ENCODE data around the gene SNTG2.

Gene SNTG2

DNA sequence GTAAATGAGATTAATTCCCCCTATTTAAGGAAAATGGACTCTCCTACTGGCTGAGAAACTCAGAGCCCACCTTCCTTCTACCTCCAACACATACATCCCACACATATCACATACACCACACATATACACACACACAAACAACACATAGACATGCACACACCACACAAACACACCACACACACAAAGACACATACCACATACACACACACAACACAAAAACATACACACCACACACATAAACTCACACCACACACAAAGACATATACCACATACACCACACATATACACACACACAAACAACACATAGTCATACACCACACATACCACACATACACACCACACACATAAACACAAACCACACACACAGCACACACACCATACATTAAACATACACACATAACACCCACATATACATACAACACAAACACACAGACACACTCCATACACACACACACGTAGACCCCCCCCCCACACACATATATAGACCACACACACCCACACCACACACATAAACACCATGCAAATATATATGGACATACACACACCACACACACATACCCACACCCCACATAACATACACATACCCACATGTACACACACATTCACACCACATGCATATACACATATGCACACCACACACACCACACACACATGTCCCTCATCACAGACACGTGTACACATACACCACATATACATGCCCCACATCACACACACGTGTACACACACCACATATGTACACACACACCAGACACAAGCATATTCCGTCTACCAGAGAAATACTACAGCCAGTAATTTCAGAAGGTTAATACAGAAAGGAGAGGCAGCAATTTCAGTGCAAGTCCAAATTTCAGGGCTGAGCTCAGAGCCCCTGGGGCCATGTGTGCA lies 204.3 kb downstream of the SNTG2 start:
- DNase-seq (ENCODE audit: extremely low read depth, low read depth): no peak
- TF ChIP-seq, protein P1, sequence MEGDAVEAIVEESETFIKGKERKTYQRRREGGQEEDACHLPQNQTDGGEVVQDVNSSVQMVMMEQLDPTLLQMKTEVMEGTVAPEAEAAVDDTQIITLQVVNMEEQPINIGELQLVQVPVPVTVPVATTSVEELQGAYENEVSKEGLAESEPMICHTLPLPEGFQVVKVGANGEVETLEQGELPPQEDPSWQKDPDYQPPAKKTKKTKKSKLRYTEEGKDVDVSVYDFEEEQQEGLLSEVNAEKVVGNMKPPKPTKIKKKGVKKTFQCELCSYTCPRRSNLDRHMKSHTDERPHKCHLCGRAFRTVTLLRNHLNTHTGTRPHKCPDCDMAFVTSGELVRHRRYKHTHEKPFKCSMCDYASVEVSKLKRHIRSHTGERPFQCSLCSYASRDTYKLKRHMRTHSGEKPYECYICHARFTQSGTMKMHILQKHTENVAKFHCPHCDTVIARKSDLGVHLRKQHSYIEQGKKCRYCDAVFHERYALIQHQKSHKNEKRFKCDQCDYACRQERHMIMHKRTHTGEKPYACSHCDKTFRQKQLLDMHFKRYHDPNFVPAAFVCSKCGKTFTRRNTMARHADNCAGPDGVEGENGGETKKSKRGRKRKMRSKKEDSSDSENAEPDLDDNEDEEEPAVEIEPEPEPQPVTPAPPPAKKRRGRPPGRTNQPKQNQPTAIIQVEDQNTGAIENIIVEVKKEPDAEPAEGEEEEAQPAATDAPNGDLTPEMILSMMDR (IDR thresholded peaks at IDR 0.05; ENCODE audit: low read depth, low read length): no peak

DNA sequence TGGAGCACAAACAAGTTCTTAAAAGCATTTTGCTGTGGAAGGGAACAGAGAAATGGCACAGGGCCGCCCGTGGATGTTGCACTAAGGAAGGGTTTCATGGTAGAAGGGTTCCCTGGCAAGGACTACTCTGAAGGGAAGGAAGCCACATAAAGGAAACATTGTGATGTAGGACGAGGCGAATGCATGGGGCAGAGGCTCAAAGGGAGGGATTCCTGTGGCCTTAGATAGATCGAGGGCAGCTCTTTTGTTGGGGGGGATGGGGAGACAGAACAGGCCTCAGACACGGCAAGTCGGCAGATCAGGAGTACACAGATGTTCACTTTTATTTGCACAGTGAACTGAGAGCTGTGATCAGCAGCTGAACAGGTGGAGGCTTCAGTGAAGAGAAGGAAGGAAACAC lies 205.4 kb downstream of the SNTG2 start:
- DNase-seq (ENCODE audit: extremely low read depth, low read depth): no peak
- TF ChIP-seq, protein P1 (IDR thresholded peaks at IDR 0.05; ENCODE audit: low read depth, low read length): no peak

DNA sequence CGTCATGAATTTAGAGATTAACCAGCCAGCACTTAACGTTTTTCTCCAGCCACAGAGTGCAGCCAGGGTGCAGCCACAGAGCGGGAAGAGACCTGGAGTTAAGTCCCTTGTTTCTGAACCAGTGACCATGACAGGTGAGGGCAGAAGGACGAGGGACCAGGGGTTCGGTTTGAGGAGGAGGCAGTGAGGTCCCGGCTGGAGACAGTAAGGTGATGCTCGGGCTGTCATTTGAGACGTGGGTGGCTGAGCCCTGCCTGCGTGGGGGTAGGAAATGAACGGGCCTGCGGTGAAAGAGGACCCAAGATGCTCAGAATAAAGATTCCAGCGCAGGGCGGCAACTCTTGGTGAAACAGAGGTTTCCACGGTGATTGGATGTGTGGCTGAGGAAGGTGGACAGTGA lies 205.9 kb downstream of the SNTG2 start:
- TF ChIP-seq, protein P1 (IDR thresholded peaks at IDR 0.05; ENCODE audit: low read depth, low read length): no peak

DNA sequence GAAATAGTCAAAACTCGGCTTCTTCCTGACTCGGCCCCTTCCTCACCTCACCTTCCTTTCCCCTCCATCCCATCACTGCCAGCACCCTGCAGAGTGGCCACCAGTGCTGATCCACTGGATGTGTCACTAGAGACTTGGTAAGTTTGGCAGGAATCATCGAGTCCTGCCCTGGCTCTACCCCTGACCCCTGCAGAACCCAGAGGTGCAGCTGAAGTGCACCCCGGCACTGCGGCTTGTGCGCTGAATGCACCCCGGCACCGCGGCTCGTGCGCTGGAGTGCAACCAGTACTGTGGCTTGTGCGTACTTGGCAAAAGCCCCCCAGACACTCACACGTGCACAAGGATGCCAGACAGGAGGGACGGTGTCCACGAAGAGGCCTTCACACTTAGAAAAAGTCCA lies 206.5 kb downstream of the SNTG2 start:
- TF ChIP-seq, protein P1 (IDR thresholded peaks at IDR 0.05; ENCODE audit: low read depth, low read length): no peak
- no peak for DNase-seq (ENCODE audit: extremely low read depth, low read depth)

More for the DNA sequence above, 205.9 kb downstream of the SNTG2 start:
- DNase-seq (ENCODE audit: extremely low read depth, low read depth): no peak

DNA sequence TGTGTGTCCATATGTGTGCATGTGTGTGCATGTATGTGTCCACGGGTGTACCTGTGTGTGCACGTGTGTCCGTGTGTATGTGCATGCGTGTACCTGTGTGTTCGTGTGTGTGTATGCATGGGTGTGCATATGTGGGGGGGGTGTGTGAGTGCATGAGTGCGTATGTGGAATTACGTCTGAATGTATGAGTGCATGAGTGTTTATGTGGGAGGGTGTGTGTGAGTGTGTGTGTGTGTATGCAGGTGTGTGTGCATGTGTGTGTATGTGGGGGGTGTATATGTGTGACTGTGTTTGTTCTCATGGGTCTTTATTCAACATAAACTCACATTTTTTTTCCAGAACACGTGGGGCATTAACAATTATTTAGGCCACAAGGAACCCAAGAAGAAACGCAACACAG lies 208.4 kb downstream of the SNTG2 start:
- DNase-seq (ENCODE audit: extremely low read depth, low read depth): no peak
- TF ChIP-seq, protein P1 (IDR thresholded peaks at IDR 0.05; ENCODE audit: low read depth, low read length): no peak

DNA sequence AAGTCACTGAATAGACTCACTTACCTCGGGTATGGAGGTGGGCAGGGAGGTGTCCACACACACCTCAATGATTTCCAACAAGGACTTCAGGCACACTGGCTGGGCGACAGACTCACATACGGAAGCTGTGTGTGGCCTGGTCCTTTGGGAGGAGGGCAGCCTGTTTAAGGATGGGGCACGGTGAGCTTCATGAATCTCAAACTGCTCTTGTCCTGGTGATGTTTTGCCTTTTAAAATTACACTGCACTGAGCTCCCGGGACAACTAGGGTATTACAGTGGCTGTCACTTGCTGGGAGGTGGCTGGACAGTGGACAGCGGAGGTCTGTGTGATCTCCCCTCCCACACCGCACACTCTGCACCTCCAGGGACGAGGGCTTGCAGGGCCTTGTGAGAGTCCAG lies 211.6 kb downstream of the SNTG2 start:
- TF ChIP-seq, protein P1 (IDR thresholded peaks at IDR 0.05; ENCODE audit: low read depth, low read length): no peak
- DNase-seq (ENCODE audit: extremely low read depth, low read depth): no peak

DNA sequence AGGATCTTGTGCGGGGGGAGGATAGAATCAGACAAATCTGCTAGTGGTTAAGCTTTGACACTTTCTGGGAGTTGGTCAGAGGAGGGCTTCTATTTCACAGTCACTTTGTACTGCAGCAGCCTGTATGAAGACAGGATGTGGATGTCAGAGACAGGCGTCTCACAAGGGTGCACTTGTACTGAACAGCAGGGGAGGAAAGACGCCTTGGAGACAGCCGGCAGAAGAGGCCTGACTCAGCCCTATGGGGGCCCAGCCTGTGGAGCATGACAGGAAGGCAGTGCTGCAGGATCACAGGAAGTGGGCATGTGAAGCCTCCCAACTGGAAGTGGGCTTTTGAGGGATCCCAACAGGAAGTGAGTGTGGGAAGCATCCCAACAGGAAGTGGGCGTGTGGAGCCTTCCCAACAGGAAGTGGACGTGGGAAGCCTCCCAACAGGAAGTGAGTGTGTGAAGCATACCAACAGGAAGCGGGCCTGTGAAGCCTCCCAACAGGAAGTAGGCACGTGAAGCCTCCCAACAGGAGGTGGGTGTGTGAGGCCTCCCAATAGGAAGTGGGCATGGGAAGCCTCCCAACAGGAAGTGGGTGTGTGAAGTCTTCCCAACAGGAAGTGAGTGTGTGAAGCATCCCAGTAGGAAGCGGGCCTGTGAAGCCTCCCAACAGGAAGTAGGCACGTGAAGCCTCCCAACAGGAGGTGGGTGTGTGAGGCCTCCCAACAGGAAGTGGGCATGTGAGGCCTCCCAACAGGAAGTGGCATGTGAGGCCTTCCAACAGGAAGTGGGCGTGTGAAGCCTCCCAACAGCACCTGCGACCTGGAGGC lies 212.3 kb downstream of the SNTG2 start:
- TF ChIP-seq, protein P1 (IDR thresholded peaks at IDR 0.05; ENCODE audit: low read depth, low read length): no peak
- DNase-seq (ENCODE audit: extremely low read depth, low read depth): no peak
